Osteoblast (primary cell): ENCODE results near the gene HNRNPH3. TPM values are rescaled to one million over a fixed set of nuclear protein-coding genes. Genes with fewer than 3 reads are reported as not detected.

Source experiments
- DNase-seq: peaks from one replicate; pipeline ENCODE4 v3.0.0; 2011; ENCODE audit warnings: low spot score, mixed read lengths; ENCODE audit not compliant: insufficient read length; ENCODE audit errors: missing footprints
- H2AFZ ChIP-seq: 2 replicates; pipeline ENCODE4 v1.6.0; 2011; ENCODE audit warnings: mild to moderate bottlenecking, low read length
- H3K27ac ChIP-seq: 2 replicates; pipeline ENCODE4 v1.5.1; 2011; ENCODE audit warnings: mild to moderate bottlenecking, low read depth, low read length, moderate library complexity
- H3K27me3 ChIP-seq: 2 replicates; pipeline ENCODE4 v1.6.0; 2012; ENCODE audit warnings: mild to moderate bottlenecking, control low read depth, inconsistent platforms, low read length, moderate library complexity; ENCODE audit not compliant: insufficient read depth
- H3K36me3 ChIP-seq: 2 replicates; pipeline ENCODE4 v1.5.1; 2011; ENCODE audit warnings: mild to moderate bottlenecking, low read length, control low read depth, moderate library complexity; ENCODE audit not compliant: insufficient read depth
- H3K4me1 ChIP-seq: 2 replicates; pipeline ENCODE4 v1.5.1; 2011; ENCODE audit warnings: mild to moderate bottlenecking, low read length, control low read depth, moderate library complexity; ENCODE audit not compliant: insufficient read depth
- H3K4me2 ChIP-seq: 2 replicates; pipeline ENCODE4 v1.6.0; 2011; ENCODE audit warnings: mild to moderate bottlenecking, low read length; ENCODE audit not compliant: insufficient read depth
- H3K4me3 ChIP-seq: fragments of 200-600 bp; sonication (generic); 3 replicates; pipeline ENCODE4 v1.5.1; 2012; ENCODE audit warnings: mild to moderate bottlenecking, low read length, inconsistent platforms; ENCODE audit not compliant: insufficient read depth
- H3K79me2 ChIP-seq: 2 replicates; pipeline ENCODE4 v1.6.0; 2012; ENCODE audit warnings: mild to moderate bottlenecking, low read length, control low read depth, inconsistent platforms; ENCODE audit not compliant: insufficient read depth
- H3K9me3 ChIP-seq: 2 replicates; pipeline ENCODE4 v1.5.1; 2011; ENCODE audit warnings: low read depth, low read length, control low read depth
- H4K20me1 ChIP-seq: 2 replicates; pipeline ENCODE4 v1.6.0; 2012; ENCODE audit warnings: mild to moderate bottlenecking, low read length, control low read depth; ENCODE audit not compliant: insufficient read depth
- CTCF ChIP-seq: IDR thresholded peaks from 2 replicates; pipeline ENCODE4 v1.5.1; 2011; ENCODE audit warnings: mild to moderate bottlenecking, low read depth, low read length, moderate library complexity; ENCODE audit errors: extremely low read depth
- total RNA-seq: library from RNA; depleted of rRNA; stranded (reverse); fragments of >200 nt; gene quantifications from 2 replicates; pipeline ENCODE4 v1.2.3, GENCODE V29; 2012

HNRNPH3 gene
- total RNA-seq, 1 donor = 10.1 TPM

- H3K4me2 ChIP-seq = no peak overlapping the region
- H3K79me2 ChIP-seq = no peaks in the 10 kb centered on the region
- H3K27ac ChIP-seq = no peak overlapping the region
- no peak for DNase-seq
- H2AFZ ChIP-seq = no peak overlapping the region
- no peaks in the 10 kb centered on the region for H4K20me1 ChIP-seq
- H3K27me3 ChIP-seq = no peaks in the 10 kb centered on the region
- H3K4me1 ChIP-seq = no peaks in the 10 kb centered on the region
- no peaks in the 10 kb centered on the region for H3K9me3 ChIP-seq
- peaks cover 41% of the 10 kb centered on the region for H3K36me3 ChIP-seq
- H3K4me3 ChIP-seq = no peak overlapping the region
- no peak for TF ChIP-seq CTCF
Measured at GRCh38 chr10:68365611-68366010, 33.7 kb downstream of the HNRNPH3 start.

GRCh38 chr10:68366600-68366999, 34.7 kb downstream of the HNRNPH3 start:
- TF ChIP-seq CTCF = no peak
- H3K9me3 ChIP-seq = no peaks in the 10 kb centered on the region
- DNase-seq = no peak

GRCh38 chr10:68367121-68367520, 35.3 kb downstream of the HNRNPH3 start:
- Histone ChIP-seq H3K4me3 (no peak overlapping the region), H3K27me3 (no peaks in the 10 kb centered on the region), H3K4me1 (no peaks in the 10 kb centered on the region), H4K20me1 (no peaks in the 10 kb centered on the region), H3K79me2 (no peaks in the 10 kb centered on the region), H3K9me3 (no peaks in the 10 kb centered on the region), H2AFZ (no peak overlapping the region), H3K36me3 (peaks cover 46% of the 10 kb centered on the region), H3K4me2 (no peak overlapping the region), H3K27ac (no peak overlapping the region)
- TF ChIP-seq CTCF = no peak
- no peak for DNase-seq

More at GRCh38 chr10:68366600-68366999, 34.7 kb downstream of the HNRNPH3 start:
- Histone ChIP-seq H3K27me3 (no peaks in the 10 kb centered on the region), H3K27ac (no peak overlapping the region), H4K20me1 (no peaks in the 10 kb centered on the region), H3K4me2 (no peak overlapping the region), H3K79me2 (no peaks in the 10 kb centered on the region), H3K4me3 (no peak overlapping the region), H2AFZ (no peak overlapping the region), H3K36me3 (peaks cover 44% of the 10 kb centered on the region), H3K4me1 (no peaks in the 10 kb centered on the region)

- Histone ChIP-seq H3K4me2 (no peak overlapping the region), H3K79me2 (no peaks in the 10 kb centered on the region), H4K20me1 (no peaks in the 10 kb centered on the region), H3K9me3 (peaks cover 4% of the 10 kb centered on the region), H3K36me3 (peaks cover 51% of the 10 kb centered on the region), H3K4me1 (no peaks in the 10 kb centered on the region), H3K27me3 (no peaks in the 10 kb centered on the region), H2AFZ (no peak overlapping the region), H3K27ac (no peak overlapping the region), H3K4me3 (no peak overlapping the region)
- TF ChIP-seq CTCF = no peak
- DNase-seq = no peak
Measured at GRCh38 chr10:68371604-68372003, 39.7 kb downstream of the HNRNPH3 start.
